NCI-H524 treated with DMSO at 0.1 percent for 48 hours (cell line): ENCODE data around the gene CDKN2AIP.
"Not testable (repeated sequence)": the region's sequence is repeated elsewhere in the genome, so short reads cannot be mapped to it uniquely, and the experiment has no call there.

ENCODE experiments used
- DNase-seq: peaks from one replicate; lab custom pipeline; 2025; lab: John Stamatoyannopoulos, UW

The CDKN2AIP gene

GRCh38 chr4:183448436-183448835 is 4.0 kb downstream of the CDKN2AIP start:
- DNase-seq, result no peak

DNA sequence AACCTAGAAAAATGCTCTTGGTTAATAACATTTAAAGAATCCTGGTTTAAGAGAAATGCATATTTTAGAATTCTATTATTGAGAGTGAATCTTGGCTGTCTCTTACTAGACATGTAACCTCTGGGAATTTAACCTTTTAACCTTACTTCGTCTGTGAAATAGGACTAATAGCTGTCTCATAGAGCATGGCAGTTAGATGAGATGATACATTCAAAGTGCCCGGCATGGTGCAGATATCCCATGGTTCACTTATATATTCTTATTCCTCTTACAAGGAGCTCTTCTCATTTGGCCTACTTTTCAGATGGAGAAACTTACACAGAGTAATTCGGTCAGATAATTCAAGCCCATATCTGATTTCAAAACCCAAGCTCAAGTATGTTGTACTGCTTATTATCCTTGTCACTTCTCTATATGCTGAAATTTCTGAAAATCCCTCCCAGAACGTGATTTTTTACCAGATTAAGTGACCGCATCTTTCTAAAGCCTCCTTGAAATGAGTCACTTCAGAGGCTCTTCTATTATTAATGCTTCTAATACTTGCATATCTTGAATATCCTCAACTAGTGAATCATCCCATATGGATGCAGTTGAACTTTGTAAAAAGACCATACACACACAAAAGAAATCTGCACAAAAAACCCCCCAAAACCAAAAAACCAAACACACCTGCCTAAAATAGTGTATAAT is 4.9 kb downstream of the CDKN2AIP start:
- DNase-seq, result no peak

GRCh38 chr4:183450108-183450507 is 5.7 kb downstream of the CDKN2AIP start:
- no peak for DNase-seq

DNA sequence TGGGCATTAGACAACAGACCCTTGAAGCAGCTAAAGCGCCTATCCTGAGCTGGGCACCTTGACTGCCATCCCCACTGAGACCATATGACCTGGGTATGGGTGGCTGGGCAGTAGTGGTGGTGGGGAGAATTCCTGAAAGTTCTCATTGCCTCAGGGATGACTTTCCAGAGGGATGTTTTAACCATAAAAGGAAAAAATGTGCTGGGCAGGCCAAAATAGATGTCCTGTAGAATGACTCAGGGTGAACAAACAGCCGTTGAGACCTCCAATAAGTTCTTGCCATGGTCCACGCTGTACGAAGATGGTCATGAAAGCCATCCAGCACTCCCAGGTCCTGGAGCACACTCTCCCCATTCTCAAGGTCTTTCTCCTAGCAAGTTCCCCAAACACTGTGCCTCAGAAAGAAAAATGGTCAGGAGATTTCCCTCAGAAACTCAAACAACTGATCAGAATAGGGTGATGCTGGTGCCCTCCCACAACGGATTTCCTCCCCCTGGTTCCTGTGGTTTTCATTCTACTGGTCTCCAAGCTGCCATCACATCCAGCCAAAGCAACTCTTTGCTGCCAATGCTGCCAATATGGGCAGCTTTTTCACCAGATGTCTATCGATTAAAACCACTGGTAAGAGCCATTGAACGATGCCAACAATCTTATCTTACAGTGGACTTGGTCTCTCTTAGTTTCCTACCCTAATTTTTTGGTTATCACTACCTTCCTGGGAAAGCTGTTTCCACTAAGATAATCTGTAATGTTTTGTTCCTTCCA is 11.2 kb downstream of the CDKN2AIP start:
- DNase-seq, result no peak

DNA sequence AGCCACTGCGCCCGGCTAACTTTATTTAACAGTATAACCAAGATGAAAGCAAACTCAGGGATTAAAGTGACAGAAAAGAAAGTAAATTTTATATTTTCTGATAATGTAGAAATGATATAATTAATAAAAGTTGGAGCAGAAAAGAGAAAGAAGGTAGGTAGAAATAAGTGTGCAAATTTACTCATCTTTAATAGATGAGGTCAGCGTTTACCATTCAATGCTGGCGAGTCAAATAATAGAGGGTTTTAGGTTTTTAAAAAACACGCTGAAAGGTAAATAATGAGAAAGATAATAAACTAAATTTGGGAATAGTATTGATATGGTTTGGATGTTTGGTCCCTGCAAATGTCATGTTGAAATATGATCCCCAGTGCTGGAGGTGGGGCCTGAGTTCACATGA is 13.6 kb downstream of the CDKN2AIP start:
- no peak for DNase-seq

DNA sequence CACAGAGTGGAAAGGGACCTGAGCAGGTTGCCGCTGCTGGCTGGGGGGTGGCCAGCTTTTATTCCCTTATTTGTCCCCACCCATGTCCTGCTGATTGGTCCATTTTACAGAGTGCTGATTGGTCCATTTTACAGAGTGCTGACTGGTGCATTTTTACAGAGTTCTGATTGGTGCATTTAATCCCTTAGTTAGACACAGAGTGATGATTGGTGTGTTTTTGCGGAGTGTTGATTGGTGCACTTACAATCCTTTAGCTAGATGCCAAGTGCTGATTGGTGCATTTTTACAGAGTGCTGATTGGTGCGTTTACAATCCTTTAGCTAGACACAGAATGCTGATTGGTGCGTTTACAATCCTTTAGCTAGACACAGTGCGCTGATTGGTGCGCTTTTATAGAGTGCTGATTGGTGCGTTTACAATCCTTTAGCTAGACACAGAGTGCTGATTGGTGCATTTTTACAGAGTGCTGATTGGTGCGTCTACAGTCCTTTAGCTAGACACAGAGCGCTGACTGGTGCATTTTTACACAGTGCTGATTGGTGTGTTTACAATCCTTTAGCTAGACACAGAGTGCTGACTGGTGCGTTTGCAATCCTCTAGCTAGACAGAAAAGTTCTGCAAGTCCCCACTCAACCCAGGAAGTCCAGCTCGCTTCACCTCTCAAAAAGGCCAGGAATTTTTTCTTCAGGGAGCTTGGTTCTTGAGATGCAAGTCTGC is 19.6 kb downstream of the CDKN2AIP start:
- DNase-seq, result not testable (repeated sequence)

DNA sequence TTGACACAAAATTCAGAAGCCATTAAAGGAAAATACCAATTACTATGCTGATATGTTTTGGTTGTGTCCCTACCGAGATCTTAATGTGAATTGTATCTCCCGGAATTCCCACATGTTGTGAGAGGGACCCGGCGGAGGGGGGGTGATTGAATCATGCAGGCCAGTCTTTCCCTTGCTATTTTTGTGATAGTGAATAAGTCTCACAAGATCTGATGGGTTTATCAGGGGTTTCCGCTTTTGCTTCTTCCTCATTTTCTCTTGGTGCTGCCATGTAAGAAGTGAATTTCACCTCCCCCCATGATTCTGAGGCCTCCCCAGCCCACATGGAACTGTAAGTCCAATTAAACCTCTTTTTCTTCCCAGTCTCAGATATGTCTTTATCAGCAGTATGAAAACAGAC is 21.4 kb downstream of the CDKN2AIP start:
- not testable (repeated sequence) for DNase-seq

DNA sequence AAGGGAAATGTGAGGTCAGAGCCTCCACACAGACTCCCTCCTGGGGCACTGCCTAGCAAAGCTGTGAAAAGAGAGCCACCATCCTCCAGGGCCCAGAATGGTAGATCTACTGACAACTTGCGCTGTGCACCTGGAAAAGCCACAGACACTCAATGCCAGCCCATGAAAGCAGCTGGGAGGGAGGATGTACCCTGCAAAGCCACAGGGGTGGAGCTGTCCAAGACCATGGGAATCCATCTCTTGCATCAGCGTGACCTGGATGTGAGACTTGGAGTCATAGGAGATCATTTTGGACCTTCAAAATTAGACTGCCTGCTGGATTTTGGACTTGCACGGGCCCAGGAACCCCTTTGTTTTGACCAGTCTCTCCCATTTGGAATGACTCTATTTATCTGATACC is 22.8 kb downstream of the CDKN2AIP start:
- no peak for DNase-seq

GRCh38 chr4:183468210-183469095 is 24.0 kb downstream of the CDKN2AIP start:
- DNase-seq, result no peak

DNA sequence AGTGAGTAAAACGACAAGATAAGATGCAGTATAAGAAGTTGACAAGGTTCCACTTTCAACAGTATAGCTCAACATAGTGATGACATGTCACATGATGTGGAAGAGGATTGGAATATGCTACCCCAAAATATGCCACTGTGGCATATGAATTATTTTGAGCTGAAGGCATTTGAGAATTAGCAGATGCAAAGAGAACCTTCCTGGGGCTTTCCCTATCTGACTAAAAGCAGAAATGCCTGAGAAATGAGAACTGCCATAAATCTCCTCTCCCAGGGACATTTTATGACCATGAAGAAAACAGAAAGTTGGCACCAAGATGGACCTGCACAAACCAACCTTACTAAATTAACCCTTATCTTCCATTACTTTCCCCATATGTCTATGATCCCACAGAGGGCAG is 24.8 kb downstream of the CDKN2AIP start:
- no peak for DNase-seq

GRCh38 chr4:183469936-183470335 is 25.5 kb downstream of the CDKN2AIP start:
- DNase-seq, result no peak

GRCh38 chr4:183470821-183471220 is 26.4 kb downstream of the CDKN2AIP start:
- no peak for DNase-seq

GRCh38 chr4:183471946-183472708 is 27.7 kb downstream of the CDKN2AIP start:
- DNase-seq, result no peak

GRCh38 chr4:183478123-183478522 is 33.7 kb downstream of the CDKN2AIP start:
- DNase-seq, result no peak

DNA sequence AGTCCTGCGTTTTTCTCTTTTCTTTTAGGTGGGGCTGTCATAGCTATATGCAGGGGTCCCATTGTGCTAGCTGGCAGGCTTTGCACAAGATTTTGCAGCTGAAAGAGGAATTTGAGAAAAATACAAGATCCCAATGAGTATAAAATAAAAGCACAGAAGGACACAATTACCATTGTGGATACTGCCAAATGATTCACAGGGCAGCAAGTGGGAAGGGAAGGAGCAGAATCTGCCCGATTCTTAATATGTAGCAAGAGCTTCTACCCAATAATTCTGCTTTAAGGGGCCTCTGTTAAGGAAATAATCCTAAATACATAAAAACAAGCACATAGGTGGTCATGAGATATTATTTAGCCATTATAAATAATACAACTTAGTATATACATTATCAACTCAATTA is 34.5 kb downstream of the CDKN2AIP start:
- DNase-seq, result no peak

GRCh38 chr4:183482515-183483095 is 38.2 kb downstream of the CDKN2AIP start:
- not testable (repeated sequence) for DNase-seq

DNA sequence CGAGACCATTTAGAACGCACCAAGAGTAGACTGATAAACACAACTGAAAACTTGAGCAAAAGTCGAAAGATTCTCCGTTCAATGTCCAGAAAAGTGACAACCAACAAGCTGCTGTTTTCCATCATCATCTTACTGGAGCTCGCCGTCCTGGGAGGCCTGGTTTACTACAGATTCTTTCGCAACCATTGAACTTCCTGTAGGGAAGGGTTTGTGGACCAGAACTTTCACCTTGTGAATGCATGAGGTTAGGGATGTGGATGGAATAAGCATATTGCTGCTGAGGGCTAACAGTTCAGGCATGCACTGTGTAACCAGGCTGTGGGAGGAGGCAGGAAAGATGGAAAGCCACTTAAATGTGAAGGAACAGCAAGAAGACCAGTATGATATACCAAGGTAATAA is 39.6 kb downstream of the CDKN2AIP start:
- DNase-seq, result no peak

GRCh38 chr4:183485411-183486160 is 41.1 kb downstream of the CDKN2AIP start:
- DNase-seq, result no peak

DNA sequence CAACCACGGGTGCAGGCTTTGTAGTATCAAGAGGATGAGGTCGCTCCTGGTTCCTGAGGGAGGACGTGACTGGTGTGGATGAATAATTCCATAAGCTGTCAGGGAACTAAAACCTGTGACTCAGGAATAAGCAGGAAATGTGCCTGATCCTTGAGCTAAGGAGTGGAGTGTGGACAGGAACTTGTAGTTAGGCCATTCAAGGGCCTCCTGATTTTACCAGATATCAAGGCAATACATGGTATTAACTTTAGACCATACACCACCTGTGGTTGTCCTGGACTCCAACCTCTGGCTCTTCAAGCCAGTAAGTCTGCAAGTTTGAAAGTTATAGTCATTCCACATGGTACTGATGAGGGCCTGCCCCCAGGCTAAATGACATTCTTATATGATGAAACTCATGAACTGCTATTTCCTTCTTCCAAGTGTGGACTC is 48.4 kb downstream of the CDKN2AIP start:
- no peak for DNase-seq

- no peak for DNase-seq
These were observed 48.8 kb downstream of the CDKN2AIP start for GRCh38 chr4:183493246-183493645.
